ENCODE results near the gene CEND1. TPM values are rescaled to one million over a fixed set of nuclear protein-coding genes. Genes with fewer than 3 reads are reported as not detected.
A peak's percentile ranks its signal among the peaks of the same experiment; 100 is the strongest.

CEND1 gene
- total and polyA plus RNA-seq, 2 experiments from 2014 or later = not detected

DNA sequence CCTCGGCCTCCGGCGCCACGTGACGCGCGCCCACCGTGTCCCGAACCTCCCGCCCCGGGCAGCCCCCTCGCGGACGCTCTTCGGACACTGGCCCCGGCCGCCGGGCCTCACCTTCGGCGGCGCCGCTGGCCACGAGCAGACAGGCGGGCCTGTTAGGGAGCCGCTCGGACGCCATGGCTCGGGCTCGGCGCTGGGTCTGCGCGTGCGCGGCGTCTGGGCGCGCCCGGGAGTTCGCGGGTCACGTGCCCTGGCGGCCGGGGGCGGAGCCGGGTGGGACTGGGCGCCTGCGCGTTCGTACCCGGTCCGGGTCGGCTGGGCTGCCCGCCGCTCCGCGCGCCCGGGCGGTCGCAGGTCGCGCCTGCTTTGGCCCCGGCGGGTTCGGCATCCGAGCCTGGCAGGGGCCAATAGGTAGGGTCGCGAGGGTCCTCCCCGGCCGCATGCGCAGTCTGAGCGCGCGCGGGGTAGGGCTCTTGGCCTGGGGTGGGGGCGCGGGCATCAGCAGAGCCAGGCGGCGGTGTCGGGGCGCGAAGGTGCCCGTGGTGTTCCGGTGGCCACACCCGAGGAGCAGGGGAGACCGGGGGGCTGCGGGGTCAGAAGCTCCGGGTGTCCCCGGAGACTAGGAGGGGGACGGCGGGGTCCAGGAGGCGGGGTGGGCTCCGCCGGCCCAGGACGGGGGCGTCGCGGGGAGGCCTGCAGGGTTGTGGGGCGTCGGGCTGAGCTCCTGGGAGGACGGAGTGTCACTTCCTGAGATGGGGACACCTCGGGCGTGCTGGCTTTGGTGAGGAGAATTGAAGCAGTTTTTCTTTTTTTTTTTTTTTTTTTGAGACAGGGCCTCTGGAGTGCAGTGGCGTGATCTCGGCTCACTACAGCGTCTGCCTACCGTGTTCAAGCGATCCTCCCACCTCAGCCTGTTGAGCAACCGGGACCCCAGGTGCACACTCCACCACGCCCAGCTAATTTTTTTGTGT, 12.3 kb downstream of the CEND1 start, which contains the start of gene GATD1:
TSS of gene GATD1 (minus strand) at position 200 of the 968 bp plus-strand sequence. CDS start at position 175, 25 bp downstream.
- WGBS (ENCODE audit: low lambda C conversion rate, missing lambda C conversion rate) = 3% methylated on average over 82 of the region's 110 CpGs
- Histone ChIP-seq H3K4me3 (peak within 1 kb of the TSS; percentile 100), H3K9me3 (ENCODE audit: low read depth) (no peaks in the 10 kb centered on the region), H3K79me2 (peaks cover 64% of the 10 kb centered on the region), H3K27ac (peak within 1 kb of the TSS; percentile 95), H3K4me2 (peak within 1 kb of the TSS; percentile 100), H3K9me2 (replicated peaks; ENCODE audit: insufficient read depth) (no peaks in the 10 kb centered on the region), H3K36me3 (replicated peaks; ENCODE audit: insufficient read depth, low read depth) (no peaks in the 10 kb centered on the region), H4K20me1 (ENCODE audit: insufficient read depth, poor library complexity, severe bottlenecking) (peaks cover 40% of the 10 kb centered on the region), H3K27me3 (no peaks in the 10 kb centered on the region), H2AFZ (peak within 1 kb of the TSS; percentile 99), H3K4me1 (ENCODE audit: insufficient read depth) (peaks cover 21% of the 10 kb centered on the region)
- TF ChIP-seq EZH2phosphoT487 (IDR thresholded peaks at IDR 0.05; ENCODE audit: low read depth, severe bottlenecking, unreplicated experiment) (no peak), EZH2 (IDR thresholded peaks at IDR 0.05; ENCODE audit: borderline replicate concordance) (no peak)
- TF ChIP-seq, protein P1, sequence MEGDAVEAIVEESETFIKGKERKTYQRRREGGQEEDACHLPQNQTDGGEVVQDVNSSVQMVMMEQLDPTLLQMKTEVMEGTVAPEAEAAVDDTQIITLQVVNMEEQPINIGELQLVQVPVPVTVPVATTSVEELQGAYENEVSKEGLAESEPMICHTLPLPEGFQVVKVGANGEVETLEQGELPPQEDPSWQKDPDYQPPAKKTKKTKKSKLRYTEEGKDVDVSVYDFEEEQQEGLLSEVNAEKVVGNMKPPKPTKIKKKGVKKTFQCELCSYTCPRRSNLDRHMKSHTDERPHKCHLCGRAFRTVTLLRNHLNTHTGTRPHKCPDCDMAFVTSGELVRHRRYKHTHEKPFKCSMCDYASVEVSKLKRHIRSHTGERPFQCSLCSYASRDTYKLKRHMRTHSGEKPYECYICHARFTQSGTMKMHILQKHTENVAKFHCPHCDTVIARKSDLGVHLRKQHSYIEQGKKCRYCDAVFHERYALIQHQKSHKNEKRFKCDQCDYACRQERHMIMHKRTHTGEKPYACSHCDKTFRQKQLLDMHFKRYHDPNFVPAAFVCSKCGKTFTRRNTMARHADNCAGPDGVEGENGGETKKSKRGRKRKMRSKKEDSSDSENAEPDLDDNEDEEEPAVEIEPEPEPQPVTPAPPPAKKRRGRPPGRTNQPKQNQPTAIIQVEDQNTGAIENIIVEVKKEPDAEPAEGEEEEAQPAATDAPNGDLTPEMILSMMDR (IDR thresholded peaks at IDR 0.05; ENCODE audit: poor library complexity) = no peak
- peak; percentile 97 for DNase-seq (ENCODE audit: low spot score)

DNA sequence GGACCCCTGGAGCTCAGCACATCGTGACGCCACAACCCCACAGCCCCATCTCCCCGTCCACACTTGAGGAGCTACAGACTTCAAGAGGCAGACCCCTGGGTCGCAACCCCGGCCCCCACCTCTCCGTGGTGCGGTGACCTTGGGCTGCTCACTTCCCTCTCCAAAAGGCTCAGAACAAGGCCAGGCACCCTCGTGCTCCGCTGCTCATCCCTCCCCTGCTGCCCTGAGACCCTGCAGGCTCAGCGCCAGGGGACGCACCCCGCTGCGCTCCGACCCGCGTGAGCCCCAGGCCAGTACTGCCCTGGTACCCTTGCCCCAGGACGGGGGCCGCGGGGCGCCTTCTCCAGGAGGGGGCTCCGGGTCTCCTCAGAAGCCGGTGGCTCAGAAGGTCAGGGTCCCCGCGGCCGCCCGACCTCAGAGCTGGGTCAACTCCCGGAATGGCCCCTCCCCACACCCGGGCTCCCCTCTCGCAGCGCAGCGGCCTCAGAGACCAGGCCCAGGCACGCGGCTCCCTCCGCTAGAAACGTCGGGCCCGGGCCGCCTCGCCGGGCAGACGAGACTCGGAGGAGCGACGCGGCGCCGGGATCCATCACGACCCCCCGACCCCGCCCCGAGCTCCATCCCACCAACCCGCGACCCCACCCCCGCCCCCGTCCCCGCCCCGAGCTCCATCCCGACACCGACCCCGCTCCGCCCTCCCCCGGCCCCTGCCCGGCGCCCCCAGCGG, 13.2 kb downstream of the CEND1 start:
- H3K27ac ChIP-seq = peak overlapping the region; percentile 95
- H3K27me3 ChIP-seq = no peaks in the 10 kb centered on the region
- H3K4me3 ChIP-seq = peak overlapping the region; percentile 100
- H4K20me1 ChIP-seq (ENCODE audit: insufficient read depth, poor library complexity, severe bottlenecking) = peaks cover 40% of the 10 kb centered on the region
- no peaks in the 10 kb centered on the region for H3K9me3 ChIP-seq (ENCODE audit: low read depth)
- H3K79me2 ChIP-seq = peaks cover 64% of the 10 kb centered on the region
- WGBS (ENCODE audit: low lambda C conversion rate, missing lambda C conversion rate) = 1% methylated on average over 27 of the region's 65 CpGs
- no peaks in the 10 kb centered on the region for H3K36me3 ChIP-seq (replicated peaks; ENCODE audit: insufficient read depth, low read depth)
- peak overlapping the region; percentile 76 for H2AFZ ChIP-seq
- peaks cover 21% of the 10 kb centered on the region for H3K4me1 ChIP-seq (ENCODE audit: insufficient read depth)
- DNase-seq (ENCODE audit: low spot score) = peak; percentile 71
- H3K9me2 ChIP-seq (replicated peaks; ENCODE audit: insufficient read depth) = no peaks in the 10 kb centered on the region
- peak overlapping the region; percentile 100 for H3K4me2 ChIP-seq
- no peak for TF ChIP-seq EZH2 (IDR thresholded peaks at IDR 0.05; ENCODE audit: borderline replicate concordance)
- TF ChIP-seq, protein P1 (IDR thresholded peaks at IDR 0.05; ENCODE audit: poor library complexity) = peak; percentile 5

DNA sequence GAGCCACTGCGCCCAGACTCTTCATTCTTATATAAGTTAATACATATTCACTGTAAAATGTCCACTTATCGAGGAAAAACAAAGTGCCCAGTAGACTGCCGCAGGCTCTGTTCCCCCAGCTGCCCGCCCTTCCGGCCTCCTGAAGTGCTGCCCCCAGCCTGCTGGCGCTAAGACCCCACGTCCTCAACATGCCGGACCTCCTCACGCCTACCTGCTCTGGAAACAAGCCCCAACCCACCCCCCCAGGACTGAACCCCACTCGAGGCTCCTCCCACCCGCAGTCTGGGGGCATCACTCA, 13.7 kb downstream of the CEND1 start:
- no peak for DNase-seq (ENCODE audit: low spot score)
- no peaks in the 10 kb centered on the region for H3K27me3 ChIP-seq
- H3K4me3 ChIP-seq = peak overlapping the region; percentile 100
- WGBS (ENCODE audit: low lambda C conversion rate, missing lambda C conversion rate) = 62% methylated on average over 9 of the region's 11 CpGs
- no peaks in the 10 kb centered on the region for H3K9me3 ChIP-seq (ENCODE audit: low read depth)
- H3K4me2 ChIP-seq = peak overlapping the region; percentile 100
- no peak overlapping the region for H2AFZ ChIP-seq
- TF ChIP-seq EZH2phosphoT487 (IDR thresholded peaks at IDR 0.05; ENCODE audit: low read depth, severe bottlenecking, unreplicated experiment) = no peak
- no peak for TF ChIP-seq EZH2 (IDR thresholded peaks at IDR 0.05; ENCODE audit: borderline replicate concordance)
- TF ChIP-seq, protein P1 (IDR thresholded peaks at IDR 0.05; ENCODE audit: poor library complexity) = no peak
- H3K79me2 ChIP-seq = peaks cover 64% of the 10 kb centered on the region
- H4K20me1 ChIP-seq (ENCODE audit: insufficient read depth, poor library complexity, severe bottlenecking) = peaks cover 44% of the 10 kb centered on the region
- H3K4me1 ChIP-seq (ENCODE audit: insufficient read depth) = peaks cover 21% of the 10 kb centered on the region
- H3K36me3 ChIP-seq (replicated peaks; ENCODE audit: insufficient read depth, low read depth) = no peaks in the 10 kb centered on the region
- no peaks in the 10 kb centered on the region for H3K9me2 ChIP-seq (replicated peaks; ENCODE audit: insufficient read depth)
- H3K27ac ChIP-seq = no peak overlapping the region

Measured in hepatocyte (in vitro differentiated cells).